Stimulated activated CD8-positive, alpha-beta memory T cell treated with anti-CD3 and anti-CD28 coated beads, Interleukin-7, amount 100 ng/mL, for 1 hour (primary cell): ENCODE data around the gene DRC1.

Experiments
- DNase-seq, 2 donors: peaks; one replicate each; pipeline ENCODE4 v3.0.0-alpha.2; 2020; ENCODE audit warnings: low read depth in 2 of 2

The DRC1 gene

GRCh38 chr2:26448651-26449050, 46.9 kb downstream of the DRC1 start:
- no peak for DNase-seq

DNA sequence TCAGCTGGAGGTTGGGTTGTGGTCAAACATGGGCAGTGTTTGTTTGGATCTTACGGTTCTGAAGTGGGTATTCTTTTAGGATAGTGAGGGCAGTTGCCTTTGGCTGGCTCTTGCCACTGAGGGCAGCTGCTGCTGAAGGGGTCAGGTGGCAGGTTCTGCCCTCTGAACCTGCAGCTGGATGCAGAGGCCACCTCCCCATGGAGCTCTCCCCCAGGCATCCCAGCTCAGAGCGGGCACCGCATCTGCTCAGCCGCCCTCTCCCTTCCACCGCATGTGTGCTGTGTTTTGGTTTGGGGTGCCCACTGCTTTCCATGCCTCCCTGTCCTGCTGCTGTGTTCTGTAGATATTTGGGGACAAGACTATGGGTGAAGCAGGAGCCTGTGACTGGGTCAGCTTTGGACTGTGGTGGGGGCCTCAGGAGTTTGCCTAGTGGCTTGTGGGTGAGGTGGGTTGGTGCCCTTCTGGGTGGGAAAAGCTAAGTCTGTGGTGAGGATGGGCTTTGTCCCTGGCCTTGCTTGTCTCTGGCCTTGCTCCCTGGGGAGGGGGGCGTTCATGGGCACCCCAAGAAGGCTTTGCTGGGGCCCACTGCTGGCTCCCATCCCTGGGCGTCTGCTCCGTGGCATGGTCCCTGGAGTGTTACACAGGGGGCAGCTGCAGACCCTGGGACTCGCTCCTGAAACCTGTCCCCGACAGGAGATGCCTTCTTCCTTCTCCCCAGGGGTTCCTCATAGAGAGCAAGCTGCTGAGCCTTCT, 47.7 kb downstream of the DRC1 start:
- DNase-seq, result no peak

- no peak for DNase-seq
These were observed 48.4 kb downstream of the DRC1 start for GRCh38 chr2:26450031-26450635.

DNA sequence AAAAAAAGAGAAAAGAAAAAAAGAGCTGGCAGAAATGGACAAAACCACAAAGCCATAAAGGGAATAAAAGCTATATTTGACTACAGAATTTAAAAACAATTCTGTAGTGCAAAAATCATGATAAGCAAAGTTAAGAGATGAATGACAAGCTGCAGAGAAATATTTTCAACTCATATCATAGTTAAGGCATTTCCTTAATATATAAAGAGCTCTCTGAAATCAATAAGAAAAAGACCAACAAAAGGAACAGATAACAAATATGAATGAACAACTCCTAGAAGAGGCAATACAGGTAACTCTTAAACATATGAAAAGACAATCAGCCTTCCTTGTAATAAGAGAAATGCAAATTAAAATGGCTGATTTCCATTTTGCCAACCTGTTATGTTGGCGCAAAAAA, 50.0 kb downstream of the DRC1 start:
- no peak for DNase-seq

- no peak for DNase-seq
These were observed 52.0 kb downstream of the DRC1 start for GRCh38 chr2:26453421-26454329.

DNA sequence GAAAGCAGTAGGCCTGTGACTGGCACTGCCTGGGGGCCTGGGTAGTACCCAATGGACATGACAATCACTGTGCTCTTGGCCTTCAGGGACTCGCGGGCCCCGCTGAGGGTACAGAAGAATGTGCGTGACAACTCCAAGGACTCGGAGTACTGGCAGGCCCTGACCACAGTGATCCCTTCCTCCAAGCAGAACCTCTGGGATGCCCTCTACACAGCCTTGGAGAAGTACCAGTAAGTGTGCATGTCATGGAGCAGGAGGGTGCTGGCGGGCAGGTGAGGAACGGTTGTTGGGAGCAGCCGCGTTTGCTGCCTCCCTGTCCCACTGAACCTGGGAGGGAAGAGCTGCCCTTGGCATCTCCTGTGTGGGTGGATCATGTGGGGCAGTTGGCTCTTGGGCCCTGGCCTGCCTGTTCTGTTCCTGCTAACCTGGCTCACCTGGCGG, 52.9 kb downstream of the DRC1 start:
- no peak for DNase-seq

DNA sequence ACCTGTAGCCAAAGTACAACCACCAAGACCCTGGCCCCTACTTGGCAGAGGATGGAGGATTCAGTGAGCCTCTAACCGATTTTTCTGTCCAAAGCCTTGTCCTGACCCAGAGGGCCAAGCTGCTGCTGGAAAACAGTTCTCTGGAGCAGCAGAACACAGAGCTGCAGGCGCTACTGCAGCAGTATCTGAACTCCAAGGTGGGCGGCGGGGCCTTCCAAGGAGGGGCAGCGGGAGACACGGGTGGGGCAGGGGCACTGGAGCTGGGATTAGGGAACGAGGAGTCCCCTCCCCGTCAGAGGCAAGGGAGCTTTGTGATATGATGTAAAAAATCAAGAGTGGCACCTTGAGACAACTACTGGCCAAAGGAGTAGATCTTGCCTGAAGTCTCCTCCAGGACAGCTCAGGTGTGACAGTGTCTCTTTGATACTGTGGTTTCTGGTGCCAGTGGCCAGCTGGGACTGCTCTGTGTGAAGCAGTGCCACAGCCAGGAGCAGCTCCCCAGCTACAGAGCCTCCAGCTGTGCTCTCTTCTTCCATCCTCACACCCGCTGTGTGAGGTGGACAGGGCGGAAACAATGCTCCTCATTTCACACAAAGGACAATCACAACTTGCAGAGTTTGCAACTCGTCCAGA, 53.4 kb downstream of the DRC1 start:
- no peak for DNase-seq

DNA sequence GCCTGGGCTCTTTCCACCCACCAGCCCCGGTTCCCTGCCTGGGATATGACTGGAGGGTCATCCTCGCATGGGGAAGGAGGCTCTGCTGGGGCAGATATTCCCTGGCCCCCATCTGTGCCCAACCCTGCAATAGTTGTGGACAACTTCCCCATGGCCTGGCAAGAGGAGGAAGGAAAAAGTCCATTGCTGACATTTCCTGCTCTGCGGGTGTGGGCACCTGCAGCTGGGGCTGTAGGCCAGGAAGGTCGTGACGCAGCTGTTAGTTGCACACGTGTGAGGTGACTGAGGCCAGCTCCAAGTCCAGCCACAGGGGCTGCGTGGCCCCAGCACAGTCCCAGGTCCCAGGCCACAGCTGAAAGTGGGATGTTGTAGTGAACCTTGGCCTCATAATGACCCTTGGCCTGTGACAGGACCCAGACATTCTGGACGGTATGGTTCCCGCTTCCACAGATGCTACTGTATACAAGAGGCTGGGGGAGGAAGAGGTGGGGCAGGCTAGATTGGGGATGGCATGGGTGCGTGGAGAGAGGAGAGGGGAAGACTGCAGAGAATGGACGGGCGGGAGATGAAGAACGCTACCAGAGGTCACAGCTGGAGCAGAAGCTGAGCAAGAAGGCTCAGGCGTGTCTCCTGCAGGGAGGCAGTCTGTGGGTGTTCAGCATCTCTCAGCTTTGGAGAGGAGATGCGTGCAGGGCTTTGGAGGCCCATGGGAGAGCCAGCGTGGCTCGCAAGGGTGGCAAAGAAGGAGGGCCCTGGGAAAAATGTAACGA, 54.1 kb downstream of the DRC1 start:
- DNase-seq, result no peak

GRCh38 chr2:26456440-26457250, 54.9 kb downstream of the DRC1 start:
- no peak for DNase-seq

DNA sequence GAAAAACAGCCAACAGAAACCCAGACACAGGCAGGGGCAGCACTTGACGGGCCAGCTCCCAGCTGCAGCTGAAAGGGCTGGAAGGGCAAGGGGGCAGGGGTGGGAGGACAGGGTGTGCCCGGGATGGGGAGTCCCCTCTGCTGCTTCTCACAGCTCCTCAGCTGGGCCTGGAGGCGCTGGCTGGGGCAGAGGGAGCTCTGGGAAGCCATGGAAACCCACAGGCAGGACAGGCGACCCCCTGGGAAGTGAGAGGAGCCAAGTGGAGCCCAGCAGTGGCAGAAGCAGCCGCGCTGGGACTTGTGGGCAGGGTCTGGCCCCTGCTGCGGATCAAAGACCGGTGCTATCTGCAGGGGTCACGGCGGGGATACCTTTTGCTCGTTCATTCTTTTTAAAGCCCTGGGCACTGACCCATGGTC, 55.5 kb downstream of the DRC1 start:
- DNase-seq, result no peak

DNA sequence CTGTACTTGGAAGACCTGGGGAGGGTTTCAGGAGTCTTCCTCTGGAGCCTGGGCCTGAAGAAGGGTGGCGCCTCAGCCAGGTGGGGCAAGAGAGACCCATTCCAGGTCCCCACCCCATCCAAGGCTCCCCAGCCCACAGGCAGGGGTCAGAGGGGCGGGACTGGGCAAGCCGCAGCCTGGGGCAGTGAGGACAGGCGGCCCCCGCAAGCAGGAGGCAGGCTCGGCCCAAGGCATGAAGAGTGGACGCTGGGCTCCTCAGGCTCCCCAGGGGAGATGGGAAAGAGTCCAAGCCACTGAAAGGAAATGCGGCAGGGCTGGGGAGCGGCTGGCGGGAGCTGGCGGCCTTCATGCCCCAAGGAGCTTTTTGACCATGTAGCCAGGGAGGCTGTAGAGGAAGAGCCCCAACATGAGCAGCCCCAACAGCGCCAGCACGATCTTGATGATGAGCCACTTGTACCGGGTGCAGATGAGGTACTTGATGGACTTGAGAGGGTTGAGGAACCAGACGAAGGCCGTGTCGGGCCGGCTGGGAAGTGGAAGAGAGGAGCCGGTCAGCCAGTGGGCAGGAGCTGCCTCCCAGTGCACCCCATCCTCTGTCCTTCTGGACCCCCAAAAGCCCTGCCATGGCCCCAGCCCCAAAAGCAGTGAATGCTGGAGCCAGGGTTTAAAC, 56.1 kb downstream of the DRC1 start:
- DNase-seq, result no peak

- no peak for DNase-seq
These were observed 56.8 kb downstream of the DRC1 start for GRCh38 chr2:26458365-26459042.

GRCh38 chr2:26459991-26460612, 58.4 kb downstream of the DRC1 start:
- DNase-seq, result no peak

DNA sequence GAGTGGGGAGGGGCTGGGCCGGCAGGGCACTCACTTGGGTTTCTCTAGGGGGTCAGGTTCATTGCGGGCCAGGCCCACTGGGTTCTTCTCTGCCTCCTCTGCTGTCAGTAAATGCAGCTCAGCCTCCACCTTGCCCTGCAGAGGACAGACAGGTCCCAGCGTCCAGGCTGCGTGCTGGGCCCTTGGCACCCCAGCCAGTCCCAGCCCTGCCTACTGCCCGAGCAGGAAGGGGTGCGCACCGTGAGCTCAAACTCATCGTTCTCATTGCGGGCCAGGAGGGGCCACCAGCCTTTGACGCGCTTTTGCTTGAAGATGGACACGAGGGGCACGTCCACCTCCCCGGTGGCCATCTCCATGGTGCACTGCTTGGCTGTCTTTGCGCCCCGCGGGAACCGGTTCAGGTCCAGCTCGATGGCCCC, 58.9 kb downstream of the DRC1 start:
- DNase-seq, result no peak

- no peak for DNase-seq
These were observed 59.9 kb downstream of the DRC1 start for GRCh38 chr2:26461601-26462023.

- DNase-seq, result no peak
These were observed 60.4 kb downstream of the DRC1 start for GRCh38 chr2:26462100-26462499.

- DNase-seq, result no peak
These were observed 61.0 kb downstream of the DRC1 start for GRCh38 chr2:26462511-26463243.
